Activated CD4-positive, alpha-beta T cell treated with anti-CD3 and anti-CD28 coated beads for 1 hour (primary cell): ENCODE measurements around the gene SLC15A5.

Experiments used
- DNase-seq: peaks from one replicate; pipeline ENCODE4 v3.0.0-alpha.2; 2020

SLC15A5 gene

DNA sequence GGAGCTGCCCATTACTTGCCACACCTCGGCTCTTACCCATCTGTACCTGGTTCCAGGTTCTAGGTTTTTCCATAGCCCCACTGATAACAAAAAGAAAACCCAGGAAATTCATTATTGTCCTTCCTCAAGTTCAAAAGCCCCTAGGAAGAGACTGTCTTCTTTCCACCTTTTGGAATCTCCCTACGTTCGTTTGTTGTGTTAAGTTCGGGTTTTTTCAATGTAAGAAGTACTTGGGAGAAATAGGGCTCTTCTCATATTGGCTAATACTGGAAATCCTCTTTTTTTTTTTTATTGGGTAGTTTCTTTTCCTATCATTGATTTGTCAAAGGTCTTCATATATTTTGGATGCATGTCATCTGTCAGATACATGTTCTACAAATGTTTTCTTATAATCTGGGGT is 17.3 kb downstream of the SLC15A5 start:
- no peak for DNase-seq

DNA sequence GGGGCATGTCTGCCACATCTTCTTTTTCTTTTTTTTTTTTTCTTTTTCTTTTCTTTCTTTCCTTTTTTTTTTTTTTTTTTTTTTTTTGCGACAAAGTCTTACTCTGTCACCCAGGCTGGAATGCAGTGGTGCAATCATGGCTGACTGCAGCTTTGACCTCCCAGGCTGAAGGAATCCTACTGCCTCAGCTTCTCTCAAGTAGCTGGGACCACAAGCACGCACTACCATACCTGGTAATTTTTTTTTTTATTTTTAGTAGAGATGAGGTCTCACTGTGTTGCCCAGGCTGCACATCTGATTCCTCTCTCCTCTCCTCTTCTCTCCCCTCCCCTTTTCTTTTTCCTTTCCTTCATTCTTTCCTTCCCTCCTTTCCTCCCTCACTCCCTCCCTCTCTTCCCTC is 18.5 kb downstream of the SLC15A5 start:
- no peak for DNase-seq

DNA sequence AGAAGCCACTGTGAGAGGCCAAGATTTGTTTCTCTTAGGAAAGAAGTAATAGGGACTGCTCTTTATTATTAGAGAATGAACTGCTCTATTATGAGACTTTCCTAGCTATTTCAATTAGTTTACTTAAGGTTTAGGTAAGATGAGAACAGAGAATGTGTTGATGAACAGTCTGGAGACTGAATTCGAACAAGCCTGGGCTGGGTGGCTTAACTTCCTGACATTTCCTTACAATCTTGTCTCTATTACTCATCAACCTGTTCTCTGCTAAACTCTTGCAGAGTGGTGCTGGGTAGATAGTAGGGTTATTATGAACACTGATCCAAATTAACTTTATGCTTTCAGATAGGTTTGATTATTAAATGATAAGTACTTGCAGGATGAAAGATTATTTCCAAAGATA is 31.2 kb downstream of the SLC15A5 start:
- no peak for DNase-seq

DNA sequence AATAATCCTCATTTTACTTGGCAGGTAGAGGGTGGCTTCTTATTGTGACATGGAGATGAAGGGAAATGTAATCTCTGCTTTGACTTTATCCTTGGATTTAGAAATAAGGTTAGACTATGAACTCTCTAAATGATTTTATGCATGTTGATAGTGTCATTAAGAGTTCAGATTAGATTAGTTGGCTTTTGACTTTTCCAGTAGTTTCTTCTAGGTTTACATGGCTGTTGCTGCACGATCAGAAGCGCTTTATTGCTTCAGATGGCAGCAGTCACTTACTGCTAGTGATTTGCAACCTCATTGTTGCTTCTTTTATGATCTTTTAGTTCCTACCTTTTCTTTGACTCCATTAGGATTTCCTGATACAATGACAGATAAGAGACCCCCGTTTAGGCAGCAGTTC is 32.3 kb downstream of the SLC15A5 start:
- no peak for DNase-seq

DNA sequence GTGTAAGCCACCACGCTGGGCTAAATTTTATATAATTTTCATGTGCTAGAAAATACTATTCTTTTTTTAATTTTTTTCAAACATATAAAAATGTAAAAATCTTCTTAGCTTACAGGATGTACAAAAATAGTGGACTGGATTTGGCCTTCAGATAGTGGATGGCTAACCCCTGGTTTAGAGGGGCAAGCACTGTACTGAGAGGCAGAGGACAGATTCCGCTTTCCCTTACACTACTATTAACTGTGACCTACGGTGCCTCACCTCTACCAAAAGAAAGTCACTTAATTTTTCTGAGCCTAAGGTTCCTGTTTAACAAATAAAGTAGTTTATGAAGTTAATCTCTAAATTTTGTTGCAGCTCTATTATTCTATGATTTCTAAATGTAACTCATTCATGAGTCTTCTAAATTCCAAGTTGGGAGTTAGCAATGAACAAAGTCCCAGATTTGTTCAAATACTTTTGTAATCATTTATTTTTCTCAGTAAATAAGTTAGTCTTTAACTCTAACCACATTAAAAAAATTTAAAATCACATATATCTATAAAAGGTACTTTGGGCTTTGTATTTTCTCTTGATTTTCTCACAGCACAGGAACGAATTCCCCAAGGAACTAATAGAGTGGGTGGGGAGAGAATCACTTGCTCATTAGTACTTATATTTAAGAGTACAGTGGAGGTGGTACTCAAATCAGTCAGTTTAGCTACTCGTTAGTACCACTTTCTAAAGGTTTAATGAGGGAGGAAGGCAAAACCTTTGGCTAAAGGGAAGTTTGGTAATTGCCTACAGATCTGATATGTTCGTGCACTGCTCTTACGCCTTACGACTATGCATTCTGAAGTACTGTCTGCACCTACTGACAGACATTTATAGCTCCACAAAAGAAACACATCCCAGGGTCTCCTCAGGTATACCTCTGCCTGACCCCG is 33.7 kb downstream of the SLC15A5 start:
- no peak for DNase-seq

DNA sequence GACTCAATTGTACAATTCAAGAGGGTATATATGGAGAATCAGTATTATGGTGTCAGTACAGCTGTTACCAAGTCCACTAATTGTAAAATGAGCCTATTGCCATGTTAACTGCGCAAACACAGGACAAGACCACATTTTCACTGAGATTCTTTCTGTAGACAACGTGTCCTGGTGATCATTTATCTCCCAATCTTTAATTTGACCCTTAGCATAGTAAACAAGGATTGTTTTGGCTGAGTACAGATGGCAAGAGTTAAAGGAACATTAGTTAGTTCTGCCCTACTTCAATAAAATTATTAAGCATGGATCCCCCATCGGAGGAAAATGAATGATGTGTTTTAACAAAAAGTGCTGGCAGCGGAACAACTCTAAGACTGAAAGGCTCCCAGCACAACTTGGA is 36.1 kb downstream of the SLC15A5 start:
- no peak for DNase-seq

DNA sequence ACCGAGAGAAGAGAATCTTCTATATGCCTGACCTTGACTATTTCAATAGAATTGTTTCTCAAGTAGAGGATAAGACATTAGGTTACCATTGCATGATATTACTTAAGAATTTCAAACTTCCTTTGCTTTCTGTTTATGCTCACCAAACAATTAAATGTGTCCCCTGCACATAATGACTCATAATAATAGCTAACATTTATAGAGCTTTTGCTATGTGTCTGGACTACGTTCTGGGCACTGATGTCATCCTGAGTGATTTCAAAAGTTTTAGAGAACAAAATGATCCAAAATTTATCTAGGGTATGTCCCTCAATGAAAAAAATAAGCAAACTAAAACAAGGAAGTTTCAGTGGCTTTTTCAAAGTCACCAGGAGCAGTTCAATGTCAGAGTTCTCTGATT is 38.8 kb downstream of the SLC15A5 start:
- no peak for DNase-seq

DNA sequence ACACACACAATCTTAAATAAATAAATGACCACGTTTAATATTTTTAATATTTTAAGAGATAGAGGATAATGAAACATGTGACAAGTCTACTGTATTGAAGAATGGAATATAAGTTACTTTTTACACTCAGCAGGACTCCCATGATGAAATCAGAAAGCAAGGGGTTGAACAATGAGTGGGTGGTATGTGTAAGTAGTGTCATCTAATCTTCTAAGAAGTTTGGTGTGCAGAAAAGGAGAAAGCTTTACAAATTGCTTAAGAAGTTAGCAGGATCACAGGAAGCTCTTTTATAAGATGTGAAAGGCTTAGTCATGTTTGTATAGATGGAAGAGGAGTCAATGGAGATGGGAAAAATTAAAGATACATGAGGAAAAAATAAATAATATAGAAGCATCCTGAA is 47.8 kb downstream of the SLC15A5 start:
- DNase-seq = no peak

DNA sequence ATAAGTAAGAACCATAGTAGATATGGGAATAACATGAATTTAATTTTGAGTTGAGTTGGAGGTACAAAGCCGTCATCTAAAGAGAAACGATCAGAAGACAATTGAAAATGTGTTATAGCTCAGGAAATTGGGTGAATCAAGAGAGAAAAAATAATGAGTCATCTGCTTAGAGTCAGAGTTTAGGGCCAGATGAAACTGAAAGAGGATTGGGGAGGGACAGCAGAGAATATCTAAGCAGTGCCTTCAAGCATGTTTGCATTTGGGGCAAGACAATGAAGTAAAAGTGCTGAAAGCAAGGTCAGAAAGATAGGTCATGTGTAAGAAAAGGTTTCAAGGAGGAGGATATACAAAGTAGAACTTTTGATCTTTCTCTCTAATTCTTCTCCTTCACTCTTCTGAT is 49.4 kb downstream of the SLC15A5 start:
- DNase-seq = no peak

DNA sequence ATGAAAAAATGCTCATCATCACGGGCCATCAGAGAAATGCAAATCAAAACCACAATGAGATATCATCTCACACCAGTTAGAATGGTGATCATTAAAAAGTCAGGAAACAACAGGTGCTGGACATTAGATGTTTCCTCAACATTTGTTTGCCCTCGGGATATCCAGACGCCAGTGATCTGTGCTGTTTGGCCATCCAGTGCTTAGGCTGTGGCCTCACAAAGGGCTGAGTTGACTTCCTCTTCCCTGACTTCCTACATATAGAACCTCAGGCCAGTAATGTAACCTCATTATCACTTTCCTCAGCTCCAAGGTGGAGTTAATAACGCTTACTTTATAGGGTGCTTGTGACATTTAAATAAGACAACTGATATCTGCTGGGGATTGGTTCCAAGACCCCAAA is 51.8 kb downstream of the SLC15A5 start:
- no peak for DNase-seq

DNA sequence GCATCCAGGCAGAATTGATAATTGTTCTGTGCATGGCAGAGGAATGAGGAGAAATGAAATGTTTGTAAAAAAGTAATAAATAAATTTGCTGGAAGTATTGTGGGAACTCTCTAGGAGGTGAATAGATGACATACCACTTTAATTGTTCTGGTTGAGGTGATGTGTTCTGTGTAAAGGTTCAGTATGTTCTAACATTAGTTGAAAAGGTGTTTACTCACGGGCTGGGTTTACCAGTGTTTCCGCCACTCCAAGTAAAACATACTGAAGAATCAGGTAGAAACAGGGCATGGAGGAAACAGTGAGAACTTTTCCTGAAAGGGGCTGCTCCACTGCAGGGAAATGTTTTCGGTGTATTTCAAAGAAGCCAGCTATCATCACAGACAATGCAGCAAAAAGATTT is 53.3 kb downstream of the SLC15A5 start:
- DNase-seq = no peak

DNA sequence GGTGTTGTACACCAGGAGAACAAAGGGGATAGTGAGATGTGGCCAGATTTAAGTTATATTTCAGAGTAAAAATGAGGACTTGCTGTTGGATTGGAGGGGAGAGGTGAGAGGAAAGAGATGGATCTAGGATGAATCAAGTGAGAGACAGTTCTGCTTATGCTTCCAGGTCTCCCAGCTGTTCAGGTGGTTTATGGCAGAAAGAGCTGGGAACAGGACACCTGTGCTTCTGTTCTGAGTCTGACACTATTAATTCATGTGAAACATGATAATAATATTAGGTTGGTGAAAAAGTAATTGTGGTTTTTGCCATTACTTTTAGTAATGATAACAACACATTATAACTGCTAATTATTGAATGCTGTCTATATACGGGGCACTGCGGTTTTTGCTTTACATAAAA is 55.7 kb downstream of the SLC15A5 start:
- no peak for DNase-seq

DNA sequence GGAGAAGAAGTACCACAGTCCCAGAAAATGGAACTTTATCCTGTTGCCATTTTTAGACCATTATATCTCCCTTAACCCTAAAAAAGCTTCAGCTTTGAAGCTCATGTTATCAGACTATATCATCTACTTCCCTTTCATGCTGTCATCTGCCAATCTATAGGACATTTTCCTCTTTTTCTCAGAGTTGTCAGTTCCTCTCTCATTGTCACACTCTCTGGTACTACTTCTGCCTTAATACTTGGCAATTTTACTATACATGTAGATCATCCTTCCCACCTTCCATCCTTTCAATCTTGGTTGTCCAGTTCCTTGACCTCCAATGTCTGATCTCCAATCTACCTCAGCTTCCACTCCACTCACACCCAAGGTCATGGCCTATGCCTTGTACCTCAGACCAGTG is 57.4 kb downstream of the SLC15A5 start:
- no peak for DNase-seq

DNA sequence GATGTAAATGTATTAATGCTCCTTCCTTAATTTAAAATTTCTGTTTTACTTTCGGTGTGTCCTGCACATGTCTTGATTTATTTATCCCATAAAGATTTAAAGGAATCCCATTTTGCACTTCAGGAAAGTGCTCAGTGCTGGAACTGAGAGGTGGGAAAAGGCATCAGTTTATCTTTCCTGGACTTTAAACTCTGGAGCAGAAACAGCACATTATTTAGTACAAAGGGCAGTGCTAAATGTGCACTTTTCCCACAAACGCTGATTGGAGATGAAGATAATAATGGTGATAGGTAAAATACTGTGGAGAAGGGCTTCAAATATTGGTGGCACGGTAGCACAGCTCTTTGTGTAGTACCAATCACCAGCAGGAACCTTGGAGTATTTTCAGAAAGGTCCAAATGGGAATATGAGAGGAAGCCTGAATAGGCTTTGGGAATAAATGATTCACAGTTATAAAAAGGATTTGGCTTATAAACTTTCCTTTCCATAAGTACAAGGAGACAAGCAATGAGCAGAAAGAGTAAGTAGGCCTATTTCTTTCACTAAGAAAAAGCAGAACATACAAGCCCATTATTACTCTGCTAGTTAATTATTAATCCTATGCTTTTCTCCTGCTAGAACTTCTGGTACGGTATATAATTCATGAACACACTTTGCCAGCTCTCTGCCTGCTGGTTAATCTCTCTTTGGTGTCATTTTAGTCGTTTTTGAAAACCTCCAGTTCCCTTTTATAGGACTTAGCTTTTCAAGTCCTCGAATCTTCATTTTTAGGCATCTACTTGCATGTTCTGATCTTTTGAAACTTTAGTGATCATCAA is 58.3 kb downstream of the SLC15A5 start:
- no peak for DNase-seq

DNA sequence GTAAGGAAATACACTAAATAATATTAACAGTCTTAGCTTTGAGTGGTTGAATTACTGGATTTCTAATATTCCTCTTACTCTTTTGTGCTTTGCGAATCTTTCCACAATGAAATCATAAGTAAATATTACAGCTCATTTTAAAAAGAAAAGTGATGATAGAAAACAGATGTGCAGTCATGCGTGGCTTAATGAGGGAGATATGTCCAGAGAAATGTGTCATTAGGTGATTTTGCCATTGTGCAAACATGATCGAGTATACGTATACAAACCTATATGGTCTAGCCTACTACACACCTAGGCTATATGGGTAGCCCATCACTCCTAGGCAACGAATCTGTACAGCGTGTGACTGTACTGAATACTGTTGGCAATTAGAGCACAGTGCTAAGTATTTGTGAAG is 59.3 kb downstream of the SLC15A5 start:
- DNase-seq = no peak

DNA sequence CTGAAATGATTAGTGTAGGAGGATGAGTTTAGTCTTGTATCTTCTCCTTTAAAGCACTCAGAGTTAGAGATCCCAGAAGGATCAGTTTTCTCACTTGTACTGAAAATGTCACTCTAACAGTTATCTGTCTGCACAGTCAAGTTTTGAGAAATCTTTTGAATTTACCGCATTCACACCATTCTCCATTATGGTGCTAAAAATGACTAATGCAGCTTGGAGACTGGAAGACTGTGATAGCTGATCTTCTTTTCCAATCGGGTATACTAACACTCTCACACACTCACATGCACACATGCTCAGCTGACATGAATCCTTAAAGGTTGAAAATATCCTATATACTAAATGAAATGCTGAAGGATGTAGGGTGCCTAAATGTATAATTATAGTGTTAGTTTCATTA is 65.8 kb downstream of the SLC15A5 start:
- DNase-seq = no peak

DNA sequence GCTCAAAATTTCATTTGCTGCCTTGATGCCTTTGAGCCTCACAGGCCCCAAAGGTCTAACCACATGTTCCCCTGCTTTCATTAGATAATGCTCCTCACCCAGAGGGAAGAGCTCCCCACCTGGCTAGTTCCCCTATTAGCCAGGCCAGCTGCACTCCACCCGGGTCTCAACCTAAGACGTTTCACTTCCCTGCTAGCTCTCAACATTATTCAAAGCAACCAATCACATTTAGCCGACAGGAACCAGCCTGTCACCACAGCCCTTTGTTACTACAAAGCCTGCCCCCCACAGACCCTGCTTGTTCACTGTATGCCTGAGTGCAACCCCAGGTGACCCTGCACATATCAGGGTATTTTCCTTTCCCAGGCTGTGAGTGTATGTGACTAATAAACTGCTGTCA is 78.6 kb downstream of the SLC15A5 start:
- DNase-seq = no peak

DNA sequence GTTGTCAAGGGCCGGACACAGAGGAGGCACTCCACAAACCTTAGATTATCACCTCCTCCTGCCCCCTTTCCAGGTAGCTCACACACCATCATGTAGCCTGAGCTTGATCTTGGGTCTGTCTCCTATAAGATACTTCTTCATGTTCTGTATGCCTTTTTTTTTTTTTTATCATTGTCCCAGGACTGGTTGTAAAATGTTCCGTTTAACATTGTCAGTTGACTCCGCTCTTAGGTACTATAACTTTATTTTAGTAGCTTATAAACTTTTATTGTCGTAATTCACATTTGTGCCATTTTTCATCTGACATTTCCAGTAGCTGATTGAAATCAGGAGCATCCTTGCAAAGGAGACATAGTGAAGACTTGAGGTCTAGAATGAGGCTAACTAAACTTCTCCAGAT is 79.9 kb downstream of the SLC15A5 start:
- DNase-seq = no peak

DNA sequence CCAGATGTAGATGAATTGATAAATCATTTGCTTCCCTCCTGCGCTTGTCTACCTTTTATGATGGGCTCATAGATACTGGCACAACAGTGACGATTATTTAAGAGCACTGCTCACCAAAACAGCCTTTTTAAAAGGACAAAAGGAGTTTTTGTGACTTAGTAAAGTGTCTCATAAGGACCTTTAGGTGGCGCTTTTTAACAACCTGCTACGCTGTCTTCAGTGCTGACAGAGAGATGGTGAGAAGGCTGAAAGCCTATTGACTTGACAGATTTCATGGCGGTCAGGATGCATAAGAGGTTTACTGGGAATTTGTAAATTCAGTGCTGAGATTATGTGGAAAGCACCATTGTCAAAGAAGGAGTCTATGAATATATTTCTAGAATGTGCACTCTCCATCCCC is 87.6 kb downstream of the SLC15A5 start:
- no peak for DNase-seq

DNA sequence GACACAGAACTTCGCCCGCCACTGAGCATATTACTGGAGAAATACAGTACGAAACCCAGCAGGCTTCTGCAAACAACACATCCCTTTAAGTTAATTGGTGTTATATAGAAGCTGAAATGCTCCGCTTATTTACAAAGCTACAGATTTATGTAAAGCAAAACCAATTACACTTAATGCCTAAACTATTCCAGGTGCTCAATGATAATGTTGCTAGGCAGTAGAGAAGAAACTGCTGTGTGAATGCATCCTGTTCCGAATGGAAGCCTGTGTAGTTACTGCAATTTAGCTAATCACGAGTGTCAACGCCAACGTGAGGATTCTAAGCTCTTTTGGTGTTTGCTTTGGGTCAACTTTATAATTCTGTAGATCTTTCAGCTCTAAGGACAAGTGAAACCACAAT is 89.8 kb downstream of the SLC15A5 start:
- no peak for DNase-seq

DNA sequence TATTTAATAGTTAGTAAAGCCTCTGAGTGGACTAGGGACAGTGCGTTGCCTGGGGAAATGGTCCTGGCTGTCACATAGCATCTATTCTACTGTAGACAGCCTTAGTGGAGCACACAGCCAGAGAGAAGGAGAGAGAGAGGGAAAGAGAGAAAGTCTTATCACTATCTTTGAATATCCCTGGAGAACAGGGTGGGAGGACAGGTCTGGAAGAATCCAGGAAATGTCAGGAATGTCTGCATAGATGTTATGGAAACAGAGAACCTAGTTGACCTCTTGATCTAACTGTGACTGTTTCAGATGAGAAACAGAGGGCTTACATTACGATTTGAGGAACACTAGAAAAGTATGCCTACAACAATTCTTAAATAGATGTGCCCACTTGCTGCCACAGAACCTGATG is 92.8 kb downstream of the SLC15A5 start:
- DNase-seq = no peak

DNA sequence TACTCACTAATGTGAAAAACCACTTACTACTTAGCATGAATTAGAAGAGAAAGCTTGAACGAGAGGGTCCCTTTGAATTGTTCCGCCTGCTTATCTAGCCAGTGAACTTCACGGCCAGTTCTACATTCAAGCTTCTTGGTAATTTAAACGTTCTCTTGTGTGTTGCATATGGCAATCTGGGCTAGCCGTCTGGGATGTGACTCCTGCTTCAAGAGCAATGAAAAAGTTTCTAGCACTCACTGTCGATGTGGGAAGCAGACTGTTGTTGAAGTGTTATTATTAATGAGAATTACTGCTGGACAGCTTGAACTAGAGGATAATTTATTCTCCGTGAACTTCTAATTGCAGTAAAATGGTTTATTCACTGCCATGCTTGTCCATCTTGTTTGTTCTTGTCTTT is 93.9 kb downstream of the SLC15A5 start:
- DNase-seq = no peak

DNA sequence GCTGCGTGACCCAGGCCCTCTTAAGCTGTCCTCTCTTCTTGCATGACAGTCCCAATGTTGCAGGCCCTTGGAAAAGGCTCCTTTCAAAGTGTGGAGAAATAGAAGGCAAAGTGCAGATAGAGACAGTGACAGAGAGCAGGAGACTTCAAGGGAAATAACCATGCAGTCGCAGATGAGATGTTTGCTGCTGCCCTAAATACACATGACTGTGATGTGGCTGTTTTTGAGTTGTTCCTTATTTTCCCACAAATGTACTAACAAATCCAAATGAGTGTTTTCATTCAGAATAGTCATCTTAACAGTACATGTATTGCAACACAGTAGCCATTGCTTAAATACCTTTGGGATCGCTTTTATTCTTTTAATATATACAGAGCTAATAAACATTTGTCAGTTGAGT is 101.6 kb downstream of the SLC15A5 start:
- DNase-seq = no peak

DNA sequence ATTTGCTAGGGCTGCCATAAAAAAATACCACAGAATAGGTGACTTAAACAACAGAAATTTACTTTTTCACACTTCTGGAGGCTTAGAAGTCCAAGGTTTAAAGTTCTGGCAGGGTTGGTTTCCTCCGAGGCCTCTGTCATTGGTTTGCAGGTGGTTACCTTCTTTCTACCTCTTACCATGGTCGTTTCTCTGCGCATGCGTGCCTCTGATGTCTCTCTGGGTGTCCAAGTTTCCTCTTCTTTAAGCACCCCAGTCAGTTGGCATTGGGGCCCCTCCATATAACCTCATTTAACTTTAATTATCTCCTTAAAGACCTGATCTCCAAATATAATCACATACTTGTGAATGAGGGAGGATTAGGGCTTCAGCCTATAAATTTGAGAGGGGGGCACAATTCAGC is 103.2 kb downstream of the SLC15A5 start:
- DNase-seq = no peak
